SK-N-SH (cell line): Measurements from ENCODE around the gene DYRK4. TPM values are rescaled to one million over a fixed set of nuclear protein-coding genes. Genes with fewer than 3 reads are reported as not detected.
A peak's percentile ranks its signal among the peaks of the same experiment; 100 is the strongest.

Experiments
- CTCF ChIA-PET: fragments of 300-600, 350-600 bp; formaldehyde crosslinking; extraction: SDS; loops from one replicate; lab custom pipeline; 2021; lab: Yijun Ruan, JAX
- POLR2A ChIA-PET: fragments of 350-600 bp; sonication (Branson Sonifier 250); formaldehyde crosslinking; extraction: SDS; loops from one replicate; lab custom pipeline; 2020; ENCODE audit warnings: antibody characterized with exemption, inconsistent platforms; lab: Yijun Ruan, JAX
- DNase-seq: peaks from one replicate; pipeline ENCODE4 v3.0.0; 2012
- H2AFZ ChIP-seq: fragments of 200-600 bp; sonication (generic); 2 replicates; pipeline ENCODE4 v1.8.1; 2016; ENCODE audit warnings: antibody characterized with exemption, mild to moderate bottlenecking, low read depth
- H3F3A ChIP-seq: fragments of 200-600 bp; sonication (generic); replicated peaks from 2 replicates; pipeline ENCODE3; 2016; ENCODE audit warnings: antibody characterized with exemption, mild to moderate bottlenecking; ENCODE audit not compliant: insufficient read depth
- H3K27ac ChIP-seq, 2 experiments: fragments of 200-500 bp in 1 of 2; fragments of 200-600 bp in 1 of 2; sonication (Bioruptor generic) in 1 of 2; sonication (generic), shearing (Covaris generic) in 1 of 2; 2 replicates each; pipeline versions ENCODE4 v1.5.1 to v1.6.1; 2014 to 2016; ENCODE audit warnings: low read depth in 2 of 2, inconsistent platforms in 1 of 2, low read length in 1 of 2, mild to moderate bottlenecking in 1 of 2, mixed read lengths in 1 of 2
- H3K27me3 ChIP-seq: fragments of 200-600 bp; sonication (generic), shearing (Covaris generic); 2 replicates; pipeline ENCODE4 v1.6.1; 2016; ENCODE audit warnings: mixed run types; ENCODE audit not compliant: insufficient read depth
- H3K36me3 ChIP-seq, 2 experiments: fragments of 200-500 bp in 1 of 2; fragments of 200-600 bp in 1 of 2; sonication (Bioruptor generic) in 1 of 2; sonication (generic) in 1 of 2; replicated peaks in 1 of 2; 2 replicates each; pipeline versions ENCODE3 to v1.5.1; 2014 to 2016; ENCODE audit warnings: low read length in 1 of 2, mild to moderate bottlenecking in 1 of 2; ENCODE audit not compliant: insufficient read depth in 2 of 2, control insufficient read depth in 1 of 2
- H3K4me1 ChIP-seq, 2 experiments: fragments of 200-500 bp in 1 of 2; fragments of 200-600 bp in 1 of 2; sonication (Bioruptor generic) in 1 of 2; sonication (generic), shearing (Covaris generic) in 1 of 2; 2 replicates each; pipeline versions ENCODE4 v1.5.1 to v1.6.1; 2014 to 2016; ENCODE audit warnings: low read depth in 1 of 2, low read length in 1 of 2, mixed run types in 1 of 2; ENCODE audit not compliant: insufficient read depth in 2 of 2, control insufficient read depth in 1 of 2
- H3K4me2 ChIP-seq: fragments of 200-600 bp; sonication (generic), shearing (Covaris generic); 2 replicates; pipeline ENCODE4 v1.6.1; 2017; ENCODE audit warnings: mixed run types
- H3K4me3 ChIP-seq, 2 experiments: fragments of 200-500 bp in 1 of 2; fragments of 200-600 bp in 1 of 2; sonication (Bioruptor generic) in 1 of 2; sonication (generic), shearing (Covaris generic) in 1 of 2; 2 replicates each; pipeline versions ENCODE4 v1.5.1 to v1.8.1; 2014 to 2016; ENCODE audit warnings: low read depth in 2 of 2, inconsistent platforms in 1 of 2, low read length in 1 of 2, mild to moderate bottlenecking in 1 of 2, mixed read lengths in 1 of 2, moderate library complexity in 1 of 2
- H3K79me2 ChIP-seq: fragments of 200-600 bp; sonication (generic); 2 replicates; pipeline ENCODE4 v1.8.1; 2017; ENCODE audit warnings: mild to moderate bottlenecking; ENCODE audit not compliant: insufficient read depth
- H3K9ac ChIP-seq: fragments of 200-600 bp; sonication (generic); 2 replicates; pipeline ENCODE4 v1.6.1; 2017; ENCODE audit warnings: mixed run types
- H3K9me2 ChIP-seq: fragments of 200-600 bp; sonication (generic); 2 replicates; pipeline ENCODE4 v1.6.1; 2017; ENCODE audit warnings: mixed run types
- H3K9me3 ChIP-seq: fragments of 200-600 bp; sonication (generic); 2 replicates; pipeline ENCODE4 v1.6.1; 2017; ENCODE audit warnings: mixed run types, mild to moderate bottlenecking, moderate library complexity
- H4K20me1 ChIP-seq: fragments of 200-600 bp; sonication (generic); 2 replicates; pipeline ENCODE4 v1.6.1; 2017; ENCODE audit warnings: mild to moderate bottlenecking, mixed run types; ENCODE audit not compliant: insufficient read depth
- CHD2 ChIP-seq: fragments of 150-350 bp; IDR thresholded peaks from 2 replicates; pipeline ENCODE4 v1.6.1; 2018; ENCODE audit warnings: low read length; ENCODE audit not compliant: partially characterized antibody
- CTCF ChIP-seq: fragments of 200-600 bp; sonication (generic); IDR thresholded peaks from 2 replicates; pipeline ENCODE4 v1.6.1; 2017; ENCODE audit warnings: antibody characterized with exemption, mild to moderate bottlenecking, moderate library complexity
- ELF1 ChIP-seq: IDR thresholded peaks from 2 replicates; pipeline ENCODE4 v1.4.0; 2012
- EP300 ChIP-seq, 2 experiments: IDR thresholded peaks; 2 replicates each; pipeline versions ENCODE4 v1.4.0 to v1.6.1; 2012; ENCODE audit warnings: borderline replicate concordance in 1 of 2, low read depth in 1 of 2, low read length in 1 of 2
- EZH2phosphoT487 ChIP-seq: fragments of 200-600 bp; sonication (generic); IDR thresholded peaks from 2 replicates; pipeline ENCODE4 v1.6.1; 2017; ENCODE audit warnings: low read depth, mixed run types, mild to moderate bottlenecking, antibody characterized with exemption, moderate library complexity, borderline replicate concordance
- FOSL2 ChIP-seq: IDR thresholded peaks from 2 replicates; pipeline ENCODE4 v1.4.0; 2012; ENCODE audit warnings: low read depth, mild to moderate bottlenecking, moderate library complexity, borderline replicate concordance
- FOXJ3 ChIP-seq: sonication (generic); formaldehyde crosslinking; IDR thresholded peaks from 2 replicates; pipeline ENCODE4 v1.5.1; 2020; ENCODE audit warnings: mild to moderate bottlenecking, missing genetic modification reagents
- GABPA ChIP-seq: IDR thresholded peaks from 2 replicates; pipeline ENCODE4 v1.4.0; 2012; ENCODE audit warnings: low read depth, mild to moderate bottlenecking
- IRF3 ChIP-seq: fragments of 150-350 bp; IDR thresholded peaks from 2 replicates; pipeline ENCODE4 v1.6.1; 2016; ENCODE audit warnings: mild to moderate bottlenecking, low read depth, low read length
- MAX ChIP-seq: IDR thresholded peaks from 2 replicates; pipeline ENCODE4 v1.4.0; 2012; ENCODE audit warnings: low read depth
- NFIC ChIP-seq: IDR thresholded peaks from 2 replicates; pipeline ENCODE4 v1.4.0; 2012; ENCODE audit warnings: borderline replicate concordance
- NRF1 ChIP-seq: IDR thresholded peaks from 2 replicates; pipeline ENCODE4 v1.6.1; 2012; ENCODE audit warnings: low read depth, mild to moderate bottlenecking, low read length
- RAD21 ChIP-seq: IDR thresholded peaks from 2 replicates; pipeline ENCODE4 v1.6.1; 2012; ENCODE audit warnings: mild to moderate bottlenecking, low read length
- RCOR1 ChIP-seq: fragments of 150-350 bp; IDR thresholded peaks from 2 replicates; pipeline ENCODE4 v1.6.1; 2017; ENCODE audit warnings: antibody characterized with exemption, low read length
- RFX5 ChIP-seq: IDR thresholded peaks from 2 replicates; pipeline ENCODE4 v1.6.1; 2012; ENCODE audit warnings: mild to moderate bottlenecking, improper control_type of control experiment, low read length
- RXRA ChIP-seq: IDR thresholded peaks from 2 replicates; pipeline ENCODE4 v1.4.0; 2012; ENCODE audit warnings: low read depth, mild to moderate bottlenecking, borderline replicate concordance
- TAF1 ChIP-seq: IDR thresholded peaks from 2 replicates; pipeline ENCODE4 v1.6.1; 2012; ENCODE audit warnings: low read depth, mild to moderate bottlenecking, low read length, moderate library complexity, borderline replicate concordance
- TCF12 ChIP-seq: IDR thresholded peaks from 2 replicates; pipeline ENCODE4 v1.4.0; 2012
- USF1 ChIP-seq: IDR thresholded peaks from 2 replicates; pipeline ENCODE4 v1.4.0; 2012; ENCODE audit warnings: low read depth, borderline replicate concordance
- YY1 ChIP-seq: IDR thresholded peaks from 2 replicates; pipeline ENCODE4 v1.4.0; 2012; ENCODE audit warnings: low read depth, mild to moderate bottlenecking
- WGBS: methylation state at CpG from one replicate; pipeline ENCODE4 v1.1.6; 2017; ENCODE audit warnings: low lambda C conversion rate; 5-methylcytosine and 5-hydroxymethylcytosine counted together
- polyA plus RNA-seq, 3 experiments: library from polyadenylated mRNA; depleted of rRNA; stranded (reverse); fragments of >200 nt; gene quantifications; 2 replicates each; pipeline ENCODE4 v1.2.3, GENCODE V29; 2012
- TF ChIP-seq, protein P1 (sequence below): fragments of 150-350 bp; IDR thresholded peaks from 2 replicates; pipeline ENCODE4 v1.6.1; 2017; ENCODE audit warnings: antibody characterized with exemption, low read length, low read depth, borderline replicate concordance

The DYRK4 gene
- polyA plus RNA-seq, 1 of the 3 experiments (the other 2 are of a cell fraction): 38.6 TPM

GRCh38 chr12:4645023-4645422 lies 83.0 kb downstream of the DYRK4 start:
- no peak overlapping the region for H2AFZ ChIP-seq
- H4K20me1 ChIP-seq: no peaks in the 10 kb centered on the region
- H3K9me3 ChIP-seq: no peaks in the 10 kb centered on the region
- H3K9ac ChIP-seq: no peak overlapping the region
- TF ChIP-seq NFIC: no peak
- TF ChIP-seq RFX5: no peak
- TF ChIP-seq EP300 (IDR thresholded peaks at IDR 0.05; ENCODE audit: borderline replicate concordance in 1 of 2, low read depth in 1 of 2, low read length in 1 of 2): no peak
- TF ChIP-seq CHD2: no peak
- TF ChIP-seq RXRA: no peak
- TF ChIP-seq, protein P1, sequence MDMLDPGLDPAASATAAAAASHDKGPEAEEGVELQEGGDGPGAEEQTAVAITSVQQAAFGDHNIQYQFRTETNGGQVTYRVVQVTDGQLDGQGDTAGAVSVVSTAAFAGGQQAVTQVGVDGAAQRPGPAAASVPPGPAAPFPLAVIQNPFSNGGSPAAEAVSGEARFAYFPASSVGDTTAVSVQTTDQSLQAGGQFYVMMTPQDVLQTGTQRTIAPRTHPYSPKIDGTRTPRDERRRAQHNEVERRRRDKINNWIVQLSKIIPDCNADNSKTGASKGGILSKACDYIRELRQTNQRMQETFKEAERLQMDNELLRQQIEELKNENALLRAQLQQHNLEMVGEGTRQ: no peak
- H3K4me2 ChIP-seq: no peak overlapping the region
- WGBS: 50% methylated on average over 1 of the region's 1 CpG
- no peaks in the 10 kb centered on the region for H3K9me2 ChIP-seq
- ChIA-PET CTCF (no interaction called here), POLR2A (no interaction called here)
- no peak overlapping the region for H3K27ac ChIP-seq
- H3K4me3 ChIP-seq: no peak overlapping the region
- H3K79me2 ChIP-seq: peaks cover 10% of the 10 kb centered on the region
- H3K4me1 ChIP-seq: peaks cover 3 to 8% of the 10 kb centered on the region in 2 experiments; a peak in 2 of 4 replicates
- DNase-seq: no peak
- H3F3A ChIP-seq: no peaks in the 10 kb centered on the region
- H3K27me3 ChIP-seq: peaks cover 5% of the 10 kb centered on the region; the same call in 1 of the 2 replicates
- no peaks in the 10 kb centered on the region for H3K36me3 ChIP-seq

- peaks cover 41% of the 10 kb centered on the region for H3K79me2 ChIP-seq
- POLR2A ChIA-PET: interaction anchor here (0.6 kb wide), 1 partner anchor 325 kb away, joined by 5 read pairs; no protein-coding TSS in a partner anchor
- CTCF ChIA-PET: interaction anchor here (1.3 to 3.2 kb wide), 2 partner anchors 44 to 112 kb away, joined by 3 to 16 read pairs; no protein-coding TSS in a partner anchor
These were observed 86.1 kb downstream of the DYRK4 start for GRCh38 chr12:4648104-4648500.

More at GRCh38 chr12:4648104-4648500, 86.1 kb downstream of the DYRK4 start:
- no peaks in the 10 kb centered on the region for H3K9me3 ChIP-seq
- TF ChIP-seq CTCF (no peak), RCOR1 (no peak), EZH2phosphoT487 (no peak), FOXJ3 (no peak), IRF3 (no peak), YY1 (no peak), USF1 (no peak), TAF1 (no peak), EP300 (IDR thresholded peaks at IDR 0.05; ENCODE audit: borderline replicate concordance in 1 of 2, low read depth in 1 of 2, low read length in 1 of 2) (no peak), NFIC (no peak), TCF12 (no peak), RAD21 (no peak), MAX (no peak), NRF1 (no peak), RXRA (no peak), GABPA (no peak), ELF1 (no peak), FOSL2 (no peak)
- TF ChIP-seq, protein P1: no peak
- TF ChIP-seq, all 33 proteins: peak for 0
- Histone ChIP-seq H3F3A (peaks cover 5% of the 10 kb centered on the region), H2AFZ (peak overlapping the region; percentile 92), H3K4me2 (peak overlapping the region; percentile 92), H3K27me3 (no peaks in the 10 kb centered on the region), H4K20me1 (no peaks in the 10 kb centered on the region), H3K36me3 (no peaks in the 10 kb centered on the region), H3K9me2 (no peaks in the 10 kb centered on the region), H3K4me3 (peak overlapping the region; percentile 86 to 97), H3K4me1 (peaks cover 10 to 13% of the 10 kb centered on the region in 2 experiments; a peak in 3 of 4 replicates), H3K27ac (no peak overlapping the region; a peak in 1 of 4 replicates), H3K9ac (peak overlapping the region; percentile 84)
- no peak for DNase-seq
- 47% methylated on average over 4 of the region's 4 CpGs for WGBS
